ENCODE results near the gene CCDC169. TPM values are rescaled to one million over a fixed set of nuclear protein-coding genes. Genes with fewer than 3 reads are reported as not detected.

Gene CCDC169
- total RNA-seq, 1 donor from 2014 or later, result 0.55 TPM

GRCh38 chr13:36244990-36245389 lies 52.6 kb downstream of the CCDC169 start:
- Histone ChIP-seq H3K4me1 (no peaks in the 10 kb centered on the region), H3K27ac (no peak overlapping the region), H3K4me3 (no peak overlapping the region), H3K27me3 (no peaks in the 10 kb centered on the region), H3K36me3 (no peaks in the 10 kb centered on the region), H3K9me3 (no peaks in the 10 kb centered on the region)
- intact Hi-C loops (cut with DNase I), result no loop called here
- DNase-seq, result no peak
- ATAC-seq, result no peak
- TF ChIP-seq CTCF (IDR thresholded peaks at IDR 0.05), result no peak

GRCh38 chr13:36244073-36244472 lies 53.5 kb downstream of the CCDC169 start:
- TF ChIP-seq CTCF (IDR thresholded peaks at IDR 0.05), result no peak
- Histone ChIP-seq H3K27ac (no peak overlapping the region), H3K36me3 (no peaks in the 10 kb centered on the region), H3K9me3 (no peaks in the 10 kb centered on the region), H3K27me3 (no peaks in the 10 kb centered on the region), H3K4me3 (no peak overlapping the region), H3K4me1 (no peaks in the 10 kb centered on the region)
- ATAC-seq (no peak), DNase-seq (no peak)
- intact Hi-C loops (cut with DNase I), result no loop called here

- no peak overlapping the region for H3K4me3 ChIP-seq
- intact Hi-C loops (cut with DNase I), result no loop called here
Observed at GRCh38 chr13:36242761-36243160, 54.9 kb downstream of the CCDC169 start.

GRCh38 chr13:36231236-36231635 lies 66.4 kb downstream of the CCDC169 start:
- ATAC-seq (no peak), DNase-seq (no peak)
- no peak overlapping the region for H3K4me3 ChIP-seq
- no peaks in the 10 kb centered on the region for H3K9me3 ChIP-seq
- intact Hi-C loops (cut with DNase I), result no loop called here
- TF ChIP-seq CTCF (IDR thresholded peaks at IDR 0.05), result no peak
- no peaks in the 10 kb centered on the region for H3K27me3 ChIP-seq
- H3K36me3 ChIP-seq, result no peaks in the 10 kb centered on the region
- H3K27ac ChIP-seq, result no peak overlapping the region
- no peaks in the 10 kb centered on the region for H3K4me1 ChIP-seq

More at GRCh38 chr13:36242761-36243160, 54.9 kb downstream of the CCDC169 start:
- no peak overlapping the region for H3K27ac ChIP-seq
- no peaks in the 10 kb centered on the region for H3K27me3 ChIP-seq
- no peaks in the 10 kb centered on the region for H3K36me3 ChIP-seq
- no peaks in the 10 kb centered on the region for H3K9me3 ChIP-seq
- no peak for TF ChIP-seq CTCF (IDR thresholded peaks at IDR 0.05)
- DNase-seq (no peak), ATAC-seq (no peak)
- H3K4me1 ChIP-seq, result no peaks in the 10 kb centered on the region

GRCh38 chr13:36224730-36225129 lies 72.9 kb downstream of the CCDC169 start:
- intact Hi-C loops (cut with DNase I), result no loop called here
- Histone ChIP-seq H3K27ac (no peak overlapping the region), H3K4me1 (no peaks in the 10 kb centered on the region), H3K27me3 (no peaks in the 10 kb centered on the region), H3K9me3 (no peaks in the 10 kb centered on the region), H3K4me3 (no peak overlapping the region), H3K36me3 (no peaks in the 10 kb centered on the region)
- DNase-seq (no peak), ATAC-seq (no peak)
- TF ChIP-seq CTCF (IDR thresholded peaks at IDR 0.05), result no peak

GRCh38 chr13:36219883-36220282 lies 77.7 kb downstream of the CCDC169 start:
- no peak overlapping the region for H3K27ac ChIP-seq
- no peaks in the 10 kb centered on the region for H3K4me1 ChIP-seq
- ATAC-seq (no peak), DNase-seq (no peak)
- H3K4me3 ChIP-seq, result no peak overlapping the region
- intact Hi-C loops (cut with DNase I), result no loop called here
- no peak for TF ChIP-seq CTCF (IDR thresholded peaks at IDR 0.05)
- no peaks in the 10 kb centered on the region for H3K9me3 ChIP-seq
- no peaks in the 10 kb centered on the region for H3K36me3 ChIP-seq
- H3K27me3 ChIP-seq, result no peaks in the 10 kb centered on the region

Data from upper lobe of right lung (tissue), 1 donor.